ENCODE data around the gene CTNND1. TPM values are rescaled to one million over a fixed set of nuclear protein-coding genes. Genes with fewer than 3 reads are reported as not detected.
A peak's percentile ranks its signal among the peaks of the same experiment; 100 is the strongest.

The CTNND1 gene
- total RNA-seq, 1 donor from 2014 or later = 135 TPM

GRCh38 chr11:57773026-57773598 lies 11.5 kb downstream of the CTNND1 start:
- peaks cover 94% of the 10 kb centered on the region for H4K20me1 ChIP-seq (ENCODE audit: low read depth)
- Mint-ChIP-seq H3K9me3 (peaks cover 3% of the 10 kb centered on the region), H3K27me3 (ENCODE audit: insufficient read depth, low read depth) (no peaks in the 10 kb centered on the region), H3K4me3 (no peak overlapping the region), H3K4me1 (peaks cover 35% of the 10 kb centered on the region), H3K27ac (no peak overlapping the region), H3K36me3 (peaks cover 13% of the 10 kb centered on the region)
- no peaks in the 10 kb centered on the region for H3K27me3 ChIP-seq
- H2AFZ ChIP-seq (replicated peaks) = no peak overlapping the region
- no peak overlapping the region for H3K9ac ChIP-seq
- H3K4me3 ChIP-seq = no peak overlapping the region
- DNase-seq (ENCODE audit: low spot score) = no peak
- H3K4me2 ChIP-seq = no peak overlapping the region
- TF ChIP-seq CTCF (IDR thresholded peaks at IDR 0.05) (no peak), EZH2phosphoT487 (IDR thresholded peaks at IDR 0.05) (no peak), EZH2 (IDR thresholded peaks at IDR 0.05) (no peak)
- H3K4me1 ChIP-seq = peaks cover 36% of the 10 kb centered on the region
- H3K79me2 ChIP-seq (ENCODE audit: low read depth) = peaks cover 99% of the 10 kb centered on the region
- H3K9me3 ChIP-seq (ENCODE audit: low read depth) = no peaks in the 10 kb centered on the region
- H3K36me3 ChIP-seq = no peaks in the 10 kb centered on the region
- H3K27ac ChIP-seq = no peak overlapping the region
- H3F3A ChIP-seq (ENCODE audit: low read depth) = peaks cover 46% of the 10 kb centered on the region

- no peaks in the 10 kb centered on the region for H3K9me3 Mint-ChIP-seq
- Histone ChIP-seq H2AFZ (replicated peaks) (no peak overlapping the region), H4K20me1 (ENCODE audit: low read depth) (peaks cover 98% of the 10 kb centered on the region), H3K4me2 (peak overlapping the region; percentile 84), H3K27me3 (no peaks in the 10 kb centered on the region), H3K27ac (peak overlapping the region; percentile 98), H3K9ac (peak overlapping the region; percentile 17), H3K9me3 (ENCODE audit: low read depth) (no peaks in the 10 kb centered on the region), H3K4me3 (peak overlapping the region; percentile 34), H3K4me1 (peaks cover 57% of the 10 kb centered on the region), H3F3A (ENCODE audit: low read depth) (peaks cover 70% of the 10 kb centered on the region), H3K79me2 (ENCODE audit: low read depth) (peaks cover 93% of the 10 kb centered on the region), H3K36me3 (no peaks in the 10 kb centered on the region)
- H3K4me1 Mint-ChIP-seq = peaks cover 53% of the 10 kb centered on the region
- TF ChIP-seq EZH2phosphoT487 (IDR thresholded peaks at IDR 0.05) (no peak), CTCF (IDR thresholded peaks at IDR 0.05) (no peak), EZH2 (IDR thresholded peaks at IDR 0.05) (no peak)
- H3K4me3 Mint-ChIP-seq = no peak overlapping the region
- DNase-seq (ENCODE audit: low spot score) = no peak
- peaks cover 4% of the 10 kb centered on the region for H3K36me3 Mint-ChIP-seq
- H3K27ac Mint-ChIP-seq = peak overlapping the region; percentile 80
- no peaks in the 10 kb centered on the region for H3K27me3 Mint-ChIP-seq (ENCODE audit: insufficient read depth, low read depth)
These were observed 13.9 kb downstream of the CTNND1 start for GRCh38 chr11:57775491-57775890.

GRCh38 chr11:57776031-57776521 lies 14.5 kb downstream of the CTNND1 start:
- H3F3A ChIP-seq (ENCODE audit: low read depth) = peaks cover 75% of the 10 kb centered on the region
- no peak for TF ChIP-seq EZH2 (IDR thresholded peaks at IDR 0.05)
- TF ChIP-seq CTCF (IDR thresholded peaks at IDR 0.05) = no peak
- TF ChIP-seq EZH2phosphoT487 (IDR thresholded peaks at IDR 0.05) = no peak
- no peaks in the 10 kb centered on the region for H3K9me3 ChIP-seq (ENCODE audit: low read depth)
- H3K4me3 Mint-ChIP-seq = peak overlapping the region; percentile 18
- peaks cover 4% of the 10 kb centered on the region for H3K36me3 Mint-ChIP-seq
- H3K4me1 ChIP-seq = peaks cover 63% of the 10 kb centered on the region
- H4K20me1 ChIP-seq (ENCODE audit: low read depth) = peaks cover 98% of the 10 kb centered on the region
- H3K4me2 ChIP-seq = peak overlapping the region; percentile 84
- no peak overlapping the region for H2AFZ ChIP-seq (replicated peaks)
- no peaks in the 10 kb centered on the region for H3K9me3 Mint-ChIP-seq
- peak overlapping the region; percentile 34 for H3K4me3 ChIP-seq
- no peaks in the 10 kb centered on the region for H3K36me3 ChIP-seq
- H3K27me3 ChIP-seq = no peaks in the 10 kb centered on the region
- H3K27ac Mint-ChIP-seq = peak overlapping the region; percentile 80
- peaks cover 93% of the 10 kb centered on the region for H3K79me2 ChIP-seq (ENCODE audit: low read depth)
- H3K27ac ChIP-seq = peak overlapping the region; percentile 98
- H3K27me3 Mint-ChIP-seq (ENCODE audit: insufficient read depth, low read depth) = no peaks in the 10 kb centered on the region
- peaks cover 58% of the 10 kb centered on the region for H3K4me1 Mint-ChIP-seq
- H3K9ac ChIP-seq = peak overlapping the region; percentile 17
- DNase-seq (ENCODE audit: low spot score) = peak; percentile 69
